Measurements from ENCODE around the gene DHRS7B.

The DHRS7B gene

DNA sequence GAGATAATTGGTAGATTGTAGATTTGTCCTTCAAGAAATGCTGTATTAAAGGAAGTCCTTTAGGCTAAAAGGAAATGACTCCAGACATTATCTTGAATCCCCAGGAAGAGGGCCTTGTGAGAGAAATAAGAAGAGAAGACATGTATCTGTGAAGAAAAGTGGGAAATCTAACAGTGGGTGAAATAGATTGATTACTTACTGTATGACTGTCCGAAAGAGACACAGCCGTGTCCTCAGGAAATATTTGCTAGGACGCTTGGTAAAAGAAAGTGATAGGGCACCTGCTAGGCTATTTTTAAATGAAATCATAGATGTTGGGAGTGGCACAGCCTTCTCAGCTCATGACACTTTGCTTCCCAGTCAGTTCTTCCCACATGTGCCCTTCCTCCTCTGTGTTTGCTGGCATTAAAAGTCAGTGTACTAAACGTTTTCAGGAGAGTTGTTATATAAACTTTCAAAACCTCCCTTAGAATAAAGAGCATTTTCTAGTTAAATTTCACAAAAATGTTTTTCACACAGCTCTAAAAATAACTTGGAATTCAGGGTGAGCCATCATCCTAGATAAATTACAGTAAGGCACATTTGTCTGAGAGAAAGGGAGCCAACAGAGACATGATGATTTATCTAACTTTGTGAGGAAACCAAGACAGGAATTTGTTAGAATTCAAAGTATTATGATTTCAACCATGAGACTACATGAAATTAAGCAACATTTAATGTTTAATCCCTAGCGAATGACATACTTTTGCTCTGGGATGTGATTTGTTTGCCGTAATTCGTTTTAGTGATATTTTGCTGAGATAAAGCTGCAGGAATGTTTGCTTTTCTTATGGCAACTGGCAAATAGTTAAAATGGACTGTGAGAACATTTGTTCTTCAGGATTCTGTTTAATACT lies 35.0 kb downstream of the DHRS7B start:
- DNase-seq = no peak

DNA sequence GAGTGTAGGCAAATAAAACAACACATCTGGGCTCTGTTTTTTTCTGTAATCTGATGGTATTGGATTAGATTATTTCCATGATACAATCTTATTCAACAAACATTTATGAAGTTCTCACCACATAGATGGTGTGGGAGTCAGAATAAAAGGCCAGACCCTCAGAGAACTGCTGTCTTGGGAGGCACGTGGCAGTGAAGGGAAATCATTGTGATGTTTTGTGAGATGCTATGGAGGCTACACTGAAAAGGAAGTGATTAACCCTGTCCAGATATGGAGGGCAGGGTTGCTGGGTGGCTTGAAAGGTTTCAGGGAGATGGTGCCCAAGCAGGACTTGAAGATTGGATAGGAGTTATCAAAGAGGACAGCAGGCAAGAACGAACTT lies 35.6 kb downstream of the DHRS7B start:
- no peak for DNase-seq

DNA sequence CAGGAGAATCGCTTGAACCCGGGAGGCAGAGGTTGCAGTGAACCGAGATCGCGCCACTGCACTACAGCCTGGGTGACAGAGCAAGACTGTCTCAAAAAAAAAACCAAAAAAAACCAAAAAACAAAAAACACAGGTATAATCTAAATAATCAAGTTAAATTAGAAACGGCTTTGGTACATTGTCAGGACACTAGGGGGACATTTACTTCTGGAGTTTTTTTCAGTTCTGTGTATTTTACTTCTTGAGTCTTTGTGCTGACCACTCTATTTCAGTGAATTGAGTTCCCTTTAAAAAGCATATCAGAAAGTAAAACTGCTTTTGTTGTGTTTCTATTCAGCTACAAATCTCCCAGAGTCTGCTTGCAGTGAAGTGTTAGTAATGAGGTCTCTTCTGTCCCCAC lies 36.3 kb downstream of the DHRS7B start:
- no peak for DNase-seq

DNA sequence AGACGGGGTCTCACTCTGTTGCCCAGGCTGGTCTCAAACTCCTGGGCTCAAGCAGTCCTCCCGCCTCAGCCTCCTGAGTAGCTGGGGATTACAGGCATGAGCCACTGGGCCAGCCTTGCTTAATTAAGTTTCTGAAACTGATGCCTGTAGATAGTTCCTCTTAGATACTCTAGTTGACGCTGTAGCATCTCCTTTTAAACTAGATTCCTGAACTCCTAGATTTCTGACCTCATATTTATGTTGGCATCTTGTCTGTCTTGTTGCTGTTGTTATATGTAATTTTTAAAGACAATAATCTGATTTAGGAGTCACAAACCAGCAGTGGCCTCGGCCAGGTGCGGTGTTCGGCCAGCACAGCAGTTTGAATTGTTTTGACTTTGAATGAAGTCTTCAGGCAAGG lies 37.5 kb downstream of the DHRS7B start:
- no peak for DNase-seq

DNA sequence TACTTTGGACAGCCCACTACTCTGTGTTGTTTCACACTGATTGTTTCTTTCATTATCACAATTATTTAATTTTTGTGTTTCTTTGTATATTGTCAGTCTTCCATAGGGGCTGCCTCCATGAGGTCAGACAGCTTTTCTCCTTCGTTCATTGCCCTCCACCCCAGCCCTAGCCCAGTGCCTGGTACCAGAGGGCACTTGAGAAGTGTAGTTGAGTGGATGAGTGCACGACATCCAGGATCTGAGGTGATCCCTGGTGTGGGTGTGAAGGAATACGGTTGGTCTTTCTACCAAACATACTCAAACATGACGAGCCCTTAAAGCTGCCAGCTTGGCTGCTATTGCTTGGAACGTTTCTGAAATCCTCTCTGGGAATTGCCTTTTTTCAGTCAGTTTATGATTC lies 37.9 kb downstream of the DHRS7B start:
- no peak for DNase-seq

DNA sequence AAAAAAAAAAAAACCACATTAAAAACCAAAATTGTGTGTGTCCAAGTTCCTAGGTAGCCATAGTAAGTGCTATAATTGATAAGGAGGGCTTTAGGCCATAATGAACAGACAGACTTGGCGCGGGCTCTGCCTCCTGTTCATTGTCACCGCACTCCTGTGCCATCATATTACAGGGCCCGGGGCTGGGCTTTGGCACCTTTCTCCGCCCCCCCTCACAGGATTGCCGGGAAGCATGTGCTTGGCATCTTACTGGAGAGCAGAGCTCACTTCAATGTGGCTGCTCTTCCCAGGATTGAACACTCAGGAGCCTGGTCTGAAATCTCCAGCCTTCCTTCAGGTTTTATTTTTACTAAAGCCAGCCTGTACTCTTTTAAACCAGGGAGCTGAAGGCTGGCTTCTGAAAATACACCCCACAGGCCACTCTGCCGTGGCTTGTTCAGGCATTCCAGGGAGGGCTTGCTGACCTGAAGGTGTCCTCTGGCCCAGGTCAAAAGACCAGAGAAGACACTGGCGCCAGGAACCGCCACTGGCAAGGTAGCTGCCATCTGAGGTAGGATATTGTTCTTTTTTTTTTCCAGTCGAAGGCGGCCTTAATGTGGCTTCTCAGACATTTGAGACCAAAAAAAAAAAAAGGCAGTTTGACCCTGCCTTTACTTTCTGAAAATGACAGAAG lies 39.3 kb downstream of the DHRS7B start:
- no peak for DNase-seq

DNA sequence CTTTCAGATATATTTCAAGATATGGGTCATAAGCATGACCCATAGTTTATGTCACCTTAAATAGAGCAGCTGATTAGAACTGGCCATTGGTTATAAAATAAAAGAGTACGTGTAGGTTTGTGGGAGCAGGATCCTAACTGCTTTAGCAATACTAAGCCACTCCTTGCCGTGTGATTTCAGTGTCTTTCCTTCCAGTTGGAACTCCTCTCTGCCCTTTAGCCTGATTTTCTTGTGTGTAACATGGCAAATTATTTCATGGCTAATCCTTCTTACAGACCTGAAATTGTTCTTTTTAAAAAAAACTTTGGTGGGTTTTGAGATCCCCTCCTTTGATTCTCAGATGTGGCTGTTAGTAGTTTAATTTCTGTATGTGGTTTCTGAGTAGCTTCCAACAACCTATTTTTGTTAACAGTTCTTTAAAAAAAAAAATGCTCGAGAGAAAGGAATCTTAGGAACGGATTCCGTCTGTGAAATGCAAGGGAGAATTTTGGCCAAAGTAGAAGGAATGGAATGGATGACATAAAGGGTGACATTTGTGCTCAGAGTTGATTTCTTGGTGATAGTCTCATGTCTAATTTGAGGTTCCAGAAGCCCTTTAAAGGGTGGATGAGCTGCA lies 39.9 kb downstream of the DHRS7B start:
- DNase-seq = no peak

DNA sequence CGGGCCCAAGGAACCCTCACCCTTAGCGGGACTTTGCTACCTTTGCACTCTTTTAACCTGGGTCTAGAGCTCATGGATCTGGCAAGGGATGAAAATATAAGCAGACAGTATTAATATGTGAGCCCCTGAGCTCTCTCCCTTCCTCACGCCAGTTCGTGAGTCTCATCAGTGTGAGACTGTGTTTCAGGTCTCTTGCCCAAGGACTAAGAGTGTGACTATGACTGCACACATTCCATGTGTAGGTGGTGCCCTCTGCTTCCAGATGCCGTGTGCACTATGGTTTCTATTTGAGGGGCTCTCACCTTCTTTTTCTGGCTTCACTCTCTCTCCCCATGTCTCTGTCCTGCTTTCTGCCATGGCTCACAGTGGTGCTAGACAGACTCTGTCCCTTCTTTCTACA lies 40.5 kb downstream of the DHRS7B start:
- DNase-seq = no peak

DNA sequence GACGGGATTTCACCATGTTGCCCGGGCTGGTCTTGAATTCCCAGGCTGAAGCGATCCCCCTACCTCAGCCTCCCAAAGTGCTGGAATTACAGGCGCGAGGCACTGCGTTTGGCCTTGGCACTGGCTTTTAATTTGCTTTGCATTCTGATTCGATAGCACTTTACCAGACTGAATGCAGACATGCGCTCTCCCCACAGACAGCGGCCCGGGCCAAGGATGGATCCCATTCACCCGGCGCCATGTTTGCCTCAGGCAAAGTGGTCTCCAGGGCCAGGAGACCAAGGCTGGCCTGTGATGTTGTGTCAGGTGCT lies 41.7 kb downstream of the DHRS7B start:
- no peak for DNase-seq

DNA sequence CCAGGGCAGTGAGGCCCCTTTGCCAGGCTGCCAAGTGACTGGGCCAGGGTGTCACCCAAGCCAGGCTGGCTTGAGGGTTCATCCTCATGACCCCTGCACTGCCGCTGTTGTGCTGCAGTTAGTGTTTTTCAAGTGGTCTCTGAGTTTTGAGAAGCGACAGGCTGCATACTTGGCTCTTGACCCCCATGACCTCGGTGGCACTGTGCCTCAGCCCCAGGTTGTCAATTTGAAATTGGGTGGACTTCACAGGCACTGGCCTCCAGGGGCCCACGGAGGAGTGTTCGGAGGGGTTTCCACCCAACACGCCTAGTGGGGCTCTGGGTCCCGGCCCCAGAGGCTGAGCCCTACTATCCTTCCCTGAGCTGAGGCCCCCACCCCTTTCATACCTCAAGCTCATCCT lies 42.7 kb downstream of the DHRS7B start:
- no peak for DNase-seq

DNA sequence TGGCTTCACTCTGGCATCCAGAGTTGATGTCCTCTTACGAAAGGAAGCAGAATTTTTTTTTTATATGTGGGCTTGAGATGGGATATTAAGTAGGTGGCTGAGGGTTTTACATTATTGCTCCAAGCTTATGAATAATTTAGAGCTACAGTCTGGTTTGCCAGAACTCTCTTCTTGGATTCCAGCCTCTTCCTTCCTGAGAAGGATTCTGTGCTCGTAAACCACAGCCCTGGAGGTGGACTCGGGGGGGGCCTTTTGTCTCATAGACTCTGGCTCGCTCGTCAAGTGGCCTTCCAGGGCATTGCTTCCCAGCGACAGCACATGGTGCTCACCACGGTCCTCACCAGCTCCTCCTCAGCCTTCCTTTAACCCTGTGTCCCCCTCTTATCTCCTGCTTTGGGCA lies 44.0 kb downstream of the DHRS7B start:
- no peak for DNase-seq

DNA sequence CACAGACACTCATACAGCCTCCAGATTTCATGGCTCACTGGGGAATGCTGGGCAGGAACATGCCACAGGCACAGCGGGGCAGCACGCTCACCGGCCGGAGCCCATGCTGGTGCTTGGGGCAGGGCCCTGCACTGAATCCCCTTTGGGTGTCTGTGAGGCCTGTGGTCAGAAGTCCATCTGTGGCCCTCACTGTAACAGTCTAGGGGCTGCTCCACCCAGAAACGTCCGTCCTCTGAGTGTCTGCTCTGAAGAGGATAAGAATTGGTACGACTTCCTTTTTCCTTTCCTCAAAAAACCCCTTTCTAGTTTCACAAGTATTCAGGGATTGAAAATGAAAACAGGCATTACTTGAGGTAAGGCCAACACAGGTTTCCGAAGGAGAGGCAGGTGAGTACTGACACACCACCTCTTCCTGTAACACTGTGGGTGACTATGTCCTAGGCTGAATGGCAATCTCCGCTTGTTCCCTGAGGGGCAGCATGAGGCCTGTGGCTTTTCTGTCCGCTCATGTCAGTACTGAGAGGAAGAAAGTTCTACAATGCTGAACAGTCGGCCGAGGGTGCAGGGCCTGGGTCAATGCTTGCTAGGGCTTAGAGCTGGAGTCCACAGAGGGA lies 44.7 kb downstream of the DHRS7B start:
- no peak for DNase-seq

DNA sequence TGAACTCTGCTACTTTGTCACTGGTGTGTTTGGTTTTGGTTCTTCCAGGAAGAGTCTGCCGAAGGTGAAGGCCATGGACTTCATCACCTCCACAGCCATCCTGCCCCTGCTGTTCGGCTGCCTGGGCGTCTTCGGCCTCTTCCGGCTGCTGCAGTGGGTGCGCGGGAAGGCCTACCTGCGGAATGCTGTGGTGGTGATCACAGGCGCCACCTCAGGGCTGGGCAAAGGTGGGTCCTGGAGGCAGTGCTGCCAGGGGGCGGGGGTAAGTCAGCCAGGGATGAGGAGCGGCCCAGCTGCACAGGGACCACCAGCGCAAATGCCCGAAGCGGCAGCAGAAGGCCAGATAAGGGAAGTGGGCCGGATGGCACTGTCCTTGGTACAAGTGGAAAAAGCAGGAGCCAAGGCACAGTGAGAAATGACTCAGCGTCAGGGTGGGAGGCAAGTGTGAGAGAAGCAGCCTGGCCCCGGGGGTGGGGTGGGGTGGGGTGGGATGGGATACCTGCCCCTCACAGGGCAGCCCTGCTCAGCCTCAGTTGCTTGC lies 45.3 kb downstream of the DHRS7B start:
- DNase-seq = no peak

DNA sequence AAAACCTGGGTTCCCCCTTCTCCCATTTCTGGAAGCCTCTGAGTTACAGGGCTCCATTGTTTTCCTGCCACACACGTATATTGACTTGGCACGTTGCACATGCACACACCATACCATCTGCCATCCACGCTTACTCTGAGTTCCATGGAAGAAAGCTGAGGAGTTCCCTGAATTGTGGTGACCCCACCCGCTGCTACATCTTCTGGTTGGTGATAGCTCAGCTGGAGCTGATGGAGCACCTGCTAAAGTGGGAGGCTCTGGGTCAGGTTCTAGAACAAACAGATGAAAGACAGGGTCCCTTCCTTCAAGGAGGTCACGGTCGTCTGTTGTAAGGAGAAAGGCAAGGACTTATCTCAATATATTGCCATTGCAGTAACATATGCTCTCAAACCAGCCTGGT lies 46.1 kb downstream of the DHRS7B start:
- no peak for DNase-seq

DNA sequence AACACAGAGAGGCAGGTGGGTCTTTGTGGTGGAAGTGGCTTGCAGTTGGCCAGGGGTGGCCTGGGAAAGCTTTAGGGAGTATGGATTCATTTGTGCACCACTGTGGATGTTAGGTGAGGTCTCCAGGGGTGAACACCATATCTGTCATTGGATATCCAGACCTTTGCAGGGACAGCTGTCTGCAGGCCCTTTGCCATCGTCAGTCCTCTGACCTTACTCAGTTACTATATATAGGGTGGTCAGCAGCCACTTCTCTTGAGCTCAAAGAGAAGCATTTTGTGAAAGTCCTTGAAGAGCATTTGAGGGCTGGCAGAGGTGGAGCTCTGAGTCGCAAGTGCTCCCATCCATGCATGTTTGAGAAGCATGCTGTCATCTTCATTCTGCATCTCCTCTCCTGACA lies 46.8 kb downstream of the DHRS7B start:
- no peak for DNase-seq

DNA sequence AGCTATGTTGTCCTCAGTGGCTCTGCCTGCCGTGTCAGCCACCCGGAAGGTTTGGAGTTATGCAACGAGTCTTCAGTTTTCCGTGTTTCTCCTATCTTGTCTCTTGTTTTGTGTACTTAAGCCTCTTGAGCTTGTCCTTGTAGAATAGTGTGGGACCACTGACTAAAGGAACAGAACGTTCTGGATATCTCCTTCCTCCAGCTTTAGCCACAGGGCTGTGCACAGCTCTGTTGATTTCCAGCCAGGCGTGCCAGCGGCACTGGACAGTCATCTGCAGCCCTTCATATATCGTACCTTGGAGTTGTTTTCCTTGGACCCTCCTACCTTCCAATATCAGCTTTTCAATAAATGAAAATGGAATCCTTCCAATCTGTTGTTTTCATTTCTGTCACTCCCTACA lies 47.4 kb downstream of the DHRS7B start:
- no peak for DNase-seq

DNA sequence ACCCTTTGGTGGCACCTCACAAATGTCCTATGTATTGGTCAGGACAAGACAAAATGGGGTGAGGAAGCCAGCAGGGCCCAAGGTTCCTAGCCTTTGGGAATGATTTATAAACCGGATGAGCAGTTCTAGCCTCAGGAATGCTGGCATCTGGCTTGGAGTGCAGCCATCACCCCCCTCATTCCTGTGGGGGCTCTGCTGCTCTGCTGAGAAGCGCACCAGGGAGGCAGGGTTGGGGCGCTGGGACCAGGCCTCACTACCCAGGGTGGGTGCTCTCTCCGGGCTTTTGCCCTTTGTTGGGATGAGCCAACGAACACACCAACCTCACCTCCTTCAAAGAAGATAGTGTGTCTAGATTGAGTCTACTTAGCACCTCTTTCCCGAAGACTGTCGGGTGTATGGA lies 47.9 kb downstream of the DHRS7B start:
- DNase-seq = no peak

DNA sequence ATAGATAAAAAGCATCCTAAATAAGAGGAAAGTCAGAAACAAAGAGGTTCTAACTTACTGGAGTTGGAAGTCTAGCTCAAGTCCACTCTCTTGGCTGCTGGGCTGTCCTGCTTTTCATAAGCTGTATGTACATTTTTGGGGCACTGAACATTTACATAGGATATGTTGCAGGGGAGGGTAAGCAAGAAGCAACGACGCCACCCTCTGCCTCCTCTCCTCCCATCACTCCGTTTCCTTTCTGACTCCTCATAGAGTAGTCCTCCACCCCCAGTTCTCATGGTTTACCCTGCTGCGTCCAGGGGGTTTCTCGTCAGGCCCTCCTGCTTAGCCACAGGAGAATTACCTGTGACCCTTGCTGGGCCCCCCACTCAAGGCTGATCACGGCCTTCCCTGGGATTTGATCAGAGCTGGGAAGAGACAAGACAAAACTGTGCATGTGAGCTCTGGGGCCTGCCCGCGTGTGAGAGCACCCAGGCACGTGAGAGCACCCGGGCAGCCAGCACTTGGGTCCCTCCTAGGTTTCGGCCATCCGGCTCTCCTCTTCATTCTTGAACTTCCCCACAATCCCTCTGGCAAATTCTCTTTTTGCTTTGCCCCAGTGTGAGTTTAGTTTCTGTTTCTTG lies 50.1 kb downstream of the DHRS7B start:
- no peak for DNase-seq

DNA sequence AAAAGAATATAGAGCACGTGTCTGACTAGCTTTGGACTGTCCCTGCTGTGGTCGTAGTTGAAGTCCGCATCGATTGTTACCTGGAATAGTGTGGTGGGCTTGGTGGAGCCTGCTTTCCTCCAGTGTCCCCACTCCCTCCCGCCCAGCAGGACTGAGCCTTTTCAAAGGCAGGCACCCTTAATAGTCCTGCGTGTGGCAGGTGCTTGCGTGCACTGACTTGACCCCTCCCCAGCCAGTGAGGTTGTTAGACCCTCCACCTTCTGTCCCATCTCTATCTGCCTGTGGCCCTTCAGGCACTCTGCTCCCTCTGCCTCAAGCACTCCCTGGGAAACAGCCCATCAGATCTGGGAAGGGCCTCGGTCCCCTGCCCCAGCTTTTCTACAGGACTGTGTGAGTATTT lies 50.6 kb downstream of the DHRS7B start:
- no peak for DNase-seq

DNA sequence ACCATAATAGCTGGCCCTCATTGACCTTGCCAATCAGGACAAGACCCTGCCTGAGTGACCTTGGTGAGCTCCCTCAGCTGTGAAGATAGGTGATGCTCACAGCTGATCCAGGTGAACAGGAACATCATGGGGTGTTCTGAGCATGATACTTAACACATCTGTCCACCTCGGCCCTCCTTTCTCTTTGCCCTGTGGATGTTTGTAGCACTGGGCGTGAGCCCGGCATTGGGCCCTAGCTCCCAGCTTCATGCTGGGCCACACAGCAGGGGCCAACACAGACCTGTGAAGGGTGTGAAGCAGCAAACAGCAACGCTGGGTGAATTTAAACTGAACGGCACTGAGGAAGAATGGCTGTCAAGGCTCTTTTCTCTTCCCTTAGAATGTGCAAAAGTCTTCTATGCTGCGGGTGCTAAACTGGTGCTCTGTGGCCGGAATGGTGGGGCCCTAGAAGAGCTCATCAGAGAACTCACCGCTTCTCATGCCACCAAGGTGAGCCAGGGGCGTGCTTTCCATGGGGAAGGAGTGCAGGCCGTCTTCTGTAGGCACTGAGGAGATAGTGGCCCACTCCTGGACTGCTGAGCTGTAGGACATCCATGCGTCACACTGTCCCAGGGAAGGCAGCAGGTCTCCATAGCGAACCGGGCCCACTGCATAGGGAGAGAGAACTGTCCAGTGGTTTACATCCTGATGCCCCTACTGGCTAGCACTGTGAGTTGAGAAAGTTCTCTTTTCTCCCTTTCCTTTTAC lies 51.3 kb downstream of the DHRS7B start:
- no peak for DNase-seq

DNA sequence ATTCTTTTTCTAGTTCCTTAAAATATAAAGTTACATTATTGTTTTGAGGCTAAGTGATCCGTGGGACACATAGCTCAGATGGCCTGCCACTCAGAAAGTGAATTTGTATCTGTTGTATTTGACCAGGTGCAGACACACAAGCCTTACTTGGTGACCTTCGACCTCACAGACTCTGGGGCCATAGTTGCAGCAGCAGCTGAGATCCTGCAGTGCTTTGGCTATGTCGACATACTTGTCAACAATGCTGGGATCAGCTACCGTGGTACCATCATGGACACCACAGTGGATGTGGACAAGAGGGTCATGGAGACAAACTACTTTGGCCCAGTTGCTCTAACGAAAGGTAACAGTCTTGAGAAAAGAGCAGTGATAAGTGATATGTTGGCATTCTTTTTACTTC lies 56.7 kb downstream of the DHRS7B start:
- no peak for DNase-seq

DNA sequence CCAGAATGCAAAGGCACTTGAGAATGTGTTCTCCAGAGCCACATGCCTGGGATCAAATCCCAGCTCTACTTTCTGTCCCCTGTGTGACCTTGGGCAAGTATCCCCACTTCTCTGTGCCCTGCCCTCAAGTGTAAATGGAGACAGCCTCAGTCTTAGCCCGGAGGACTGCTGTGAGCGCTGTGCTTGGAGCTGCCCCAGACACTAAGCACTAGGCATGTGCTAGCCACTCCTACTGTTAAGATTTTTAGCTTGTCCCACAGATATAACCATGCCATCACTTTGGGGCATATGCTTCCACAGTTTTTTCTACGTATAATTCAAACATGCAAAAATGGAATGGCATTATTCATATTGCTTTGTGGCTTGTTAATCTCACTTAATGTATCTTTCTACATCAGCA lies 57.8 kb downstream of the DHRS7B start:
- DNase-seq = no peak

Measured in hematopoietic multipotent progenitor cell treated with erythropoietin and hydrocortisone succinate and interleukin-3 and kit ligand, for 6 days (in vitro differentiated cells).